Transverse colon (tissue), 4 donors: ENCODE measurements around the gene AHCY. TPM values are rescaled to one million over a fixed set of nuclear protein-coding genes. Genes with fewer than 3 reads are reported as not detected.

Source experiments
- DNase-seq: peaks from one replicate; pipeline ENCODE4 v3.0.0-alpha.2; 2019
- H3K27ac ChIP-seq, 4 donors: fragments of 200-600 bp; sonication (generic); 2 replicates each; pipeline ENCODE4 v1.5.1; 2016 to 2018; ENCODE audit warnings: inconsistent platforms in 4 of 4
- H3K27me3 ChIP-seq: fragments of 200-600 bp; sonication (generic); 2 replicates; pipeline ENCODE4 v1.5.1; 2017; ENCODE audit warnings: inconsistent platforms
- H3K36me3 ChIP-seq, 4 donors: fragments of 200-600 bp; sonication (generic); 2 replicates each; pipeline ENCODE4 v1.5.1; 2017 to 2019; ENCODE audit warnings: inconsistent platforms in 4 of 4
- H3K4me1 ChIP-seq, 4 donors: fragments of 200-600 bp; sonication (generic); 2 replicates each; pipeline ENCODE4 v1.5.1; 2017 to 2020; ENCODE audit warnings: inconsistent platforms in 4 of 4
- H3K4me3 ChIP-seq, 4 donors: fragments of 200-600 bp; sonication (generic); 1 replicate in 1 of 4; 2 replicates in 3 of 4; pipeline versions ENCODE4 v1.5.1 to v1.6.1; 2017 to 2019; ENCODE audit warnings: inconsistent platforms in 4 of 4
- H3K9me3 ChIP-seq, 2 donors: fragments of 200-600 bp; sonication (generic); 2 replicates each; pipeline ENCODE4 v1.5.1; 2017 to 2019; ENCODE audit warnings: inconsistent platforms in 2 of 2
- CTCF ChIP-seq, 5 experiments: fragments of 200-600 bp in 3 of 5; fragments of 450-650 bp in 2 of 5; sonication (generic) in 3 of 5; IDR thresholded peaks; 1 replicate in 2 of 5; 2 replicates in 3 of 5; pipeline ENCODE4 v1.5.1; 2016 to 2017; ENCODE audit warnings: antibody characterized with exemption in 5 of 5, inconsistent platforms in 3 of 5, mild to moderate bottlenecking in 2 of 5, moderate library complexity in 1 of 5
- EP300 ChIP-seq: sonication (generic); formaldehyde crosslinking; IDR thresholded peaks from one replicate; pipeline ENCODE4 v1.6.1; 2017; ENCODE audit warnings: antibody characterized with exemption, low read depth
- POLR2A ChIP-seq: fragments of 450-650 bp; IDR thresholded peaks from one replicate; pipeline ENCODE4 v1.6.1; 2016; ENCODE audit warnings: antibody characterized with exemption, mild to moderate bottlenecking, moderate library complexity
- POLR2AphosphoS5 ChIP-seq, 3 donors: sonication (generic); formaldehyde crosslinking; IDR thresholded peaks; one replicate each; pipeline ENCODE4 v1.6.1; 2016; ENCODE audit warnings: antibody characterized with exemption in 3 of 3
- WGBS, 2 donors: methylation state at CpG; one replicate each; pipeline ENCODE4 v1.1.5; 2018; ENCODE audit warnings: low coverage in 1 of 2; 5-methylcytosine and 5-hydroxymethylcytosine counted together
- in situ Hi-C, 4 donors: fragments of 200-750 bp; cut with MboI; loops; one replicate each; pipeline versions ENCODE4 v1.15.0 to v1.15.1; 2017; ENCODE audit warnings: low sequenced_read_pairs in 3 of 4, low pct_ligation_motif_present in 1 of 4, low pct_unique_long_range_greater_than_20kb in 1 of 4
- intact Hi-C: fragments of 100-400 bp; cut with DNase I; formaldehyde crosslinking; loops from one replicate; pipeline ENCODE4 v1.15.1; 2023; ENCODE audit warnings: low total_unique reads
- total RNA-seq, 4 donors: library from RNA; depleted of rRNA; stranded (reverse); fragments of >200 nt; gene quantifications; one replicate each; pipeline ENCODE4 v1.1.0, GENCODE V29; 2016

Gene AHCY
- total RNA-seq, 4 donors from 2014 or later = 23.9 to 71.6 (median 63.8) TPM

GRCh38 chr20:34337982-34338726 lies 35.0 kb upstream of the AHCY start:
- peaks cover 0 to 15% (median 4%) of the 10 kb centered on the region in 4 donors for H3K4me1 ChIP-seq
- intact Hi-C loops = no loop called here
- peak; percentile 37 for DNase-seq
- no peaks in the 10 kb centered on the region for H3K36me3 ChIP-seq
- no peaks in the 10 kb centered on the region for H3K9me3 ChIP-seq
- H3K27ac ChIP-seq = no peak overlapping the region
- TF ChIP-seq POLR2AphosphoS5 (IDR thresholded peaks at IDR 0.05) (no peak), POLR2A (no peak), EP300 (no peak)
- 77 to 81% methylated on average over 13 to 15 of the region's 15 CpGs for WGBS, 2 donors
- in situ Hi-C loops = no loop called here
- H3K27me3 ChIP-seq = no peaks in the 10 kb centered on the region
- H3K4me3 ChIP-seq = no peak overlapping the region

GRCh38 chr20:34337544-34337943 lies 34.4 kb upstream of the AHCY start:
- WGBS, 2 donors = 72% methylated on average over 1 of the region's 1 CpG; no CpG with 5 or more reads in 1 of the 2 donors
- no peak overlapping the region for H3K27ac ChIP-seq
- no peaks in the 10 kb centered on the region for H3K9me3 ChIP-seq
- no peak for DNase-seq
- no peaks in the 10 kb centered on the region for H3K36me3 ChIP-seq
- H3K4me1 ChIP-seq = peaks cover 0 to 12% (median 4%) of the 10 kb centered on the region in 4 donors
- H3K4me3 ChIP-seq = no peak overlapping the region
- in situ Hi-C loops = no loop called here
- intact Hi-C loops = no loop called here
- no peaks in the 10 kb centered on the region for H3K27me3 ChIP-seq
- TF ChIP-seq POLR2A = no peak
- no peak for TF ChIP-seq EP300
- no peak for TF ChIP-seq POLR2AphosphoS5 (IDR thresholded peaks at IDR 0.05)

GRCh38 chr20:34334654-34335407 lies 31.7 kb upstream of the AHCY start:
- in situ Hi-C loops (no loop called here), intact Hi-C loops (no loop called here)
- Histone ChIP-seq H3K9me3 (no peaks in the 10 kb centered on the region), H3K27ac (no peak overlapping the region), H3K27me3 (no peaks in the 10 kb centered on the region), H3K36me3 (no peaks in the 10 kb centered on the region), H3K4me3 (no peak overlapping the region), H3K4me1 (peaks cover 0 to 12% (median 4%) of the 10 kb centered on the region in 4 donors)
- TF ChIP-seq POLR2A = no peak
- no peak for TF ChIP-seq POLR2AphosphoS5 (IDR thresholded peaks at IDR 0.05)
- TF ChIP-seq CTCF (IDR thresholded peaks at IDR 0.05) = no peak
- TF ChIP-seq EP300 = no peak
- DNase-seq = no peak
- 85 to 95% methylated on average over 4 to 5 of the region's 5 CpGs for WGBS, 2 donors

- H3K27me3 ChIP-seq = no peaks in the 10 kb centered on the region
- no peaks in the 10 kb centered on the region for H3K9me3 ChIP-seq
- peak; percentile 21 for DNase-seq
- H3K4me3 ChIP-seq = no peak overlapping the region
- no peak overlapping the region for H3K27ac ChIP-seq
- WGBS, 2 donors = 66 to 100% methylated on average over 1 to 4 of the region's 4 CpGs
- H3K4me1 ChIP-seq = peaks cover 0 to 12% (median 4%) of the 10 kb centered on the region in 4 donors
- TF ChIP-seq POLR2A (no peak), EP300 (no peak), POLR2AphosphoS5 (IDR thresholded peaks at IDR 0.05) (no peak)
- intact Hi-C loops = no loop called here
- in situ Hi-C loops = no loop called here
- H3K36me3 ChIP-seq = no peaks in the 10 kb centered on the region
Observed at GRCh38 chr20:34333786-34334185, 30.6 kb upstream of the AHCY start.

GRCh38 chr20:34332262-34332920 lies 29.2 kb upstream of the AHCY start:
- Histone ChIP-seq H3K9me3 (no peaks in the 10 kb centered on the region), H3K27ac (no peak overlapping the region), H3K27me3 (no peaks in the 10 kb centered on the region), H3K4me1 (peaks cover 0 to 12% (median 4%) of the 10 kb centered on the region in 4 donors), H3K36me3 (no peaks in the 10 kb centered on the region), H3K4me3 (no peak overlapping the region)
- WGBS, 2 donors = 84 to 91% methylated on average over 12 to 16 of the region's 19 CpGs
- in situ Hi-C loops (no loop called here), intact Hi-C loops (no loop called here)
- TF ChIP-seq CTCF (IDR thresholded peaks at IDR 0.05) (no peak), EP300 (no peak), POLR2A (no peak), POLR2AphosphoS5 (IDR thresholded peaks at IDR 0.05) (no peak)
- DNase-seq = no peak
